Breast epithelium (tissue), 4 donors: ENCODE results near the gene GNAI3. TPM values are rescaled to one million over a fixed set of nuclear protein-coding genes. Genes with fewer than 3 reads are reported as not detected.
A peak's percentile ranks its signal among the peaks of the same experiment; 100 is the strongest.

ENCODE experiments used
- DNase-seq, 2 donors: peaks; one replicate each; pipeline ENCODE4 v3.0.0-alpha.2; 2019; ENCODE audit warnings: low spot score in 2 of 2
- H3K27ac ChIP-seq, 2 donors: fragments of 200-600 bp; sonication (generic) in 1 of 2; one replicate each; pipeline ENCODE4 v1.5.1; 2016 to 2019; ENCODE audit warnings: mild to moderate bottlenecking in 1 of 2
- H3K27me3 ChIP-seq, 2 donors: fragments of 200-600 bp; sonication (generic) in 1 of 2; one replicate each; pipeline versions ENCODE4 v1.5.1 to v1.6.0; 2017 to 2019; ENCODE audit warnings: control low read depth in 1 of 2, mild to moderate bottlenecking in 1 of 2
- H3K36me3 ChIP-seq: fragments of 200-600 bp; one replicate; pipeline ENCODE4 v1.5.1; 2019
- H3K4me1 ChIP-seq, 2 donors: fragments of 200-600 bp; sonication (generic); one replicate each; pipeline ENCODE4 v1.5.1; 2016 to 2019; ENCODE audit warnings: control low read depth in 1 of 2
- H3K4me3 ChIP-seq, 3 donors: fragments of 200-600 bp; sonication (generic); 1 replicate in 2 of 3; 2 replicates in 1 of 3; pipeline ENCODE4 v1.5.1; 2016 to 2019; ENCODE audit warnings: mild to moderate bottlenecking in 3 of 3, moderate library complexity in 2 of 3
- H3K9me3 ChIP-seq, 2 donors: fragments of 200-600 bp; sonication (generic) in 1 of 2; one replicate each; pipeline ENCODE4 v1.5.1; 2016 to 2019; ENCODE audit warnings: control low read depth in 1 of 2
- CTCF ChIP-seq, 3 donors: fragments of 450-650 bp; IDR thresholded peaks; one replicate each; pipeline ENCODE4 v1.5.1; 2016 to 2017; ENCODE audit warnings: antibody characterized with exemption in 3 of 3, mild to moderate bottlenecking in 3 of 3, moderate library complexity in 3 of 3
- POLR2A ChIP-seq: fragments of 450-650 bp; IDR thresholded peaks from one replicate; pipeline ENCODE4 v1.6.1; 2016; ENCODE audit warnings: antibody characterized with exemption, mild to moderate bottlenecking, moderate library complexity
- POLR2AphosphoS5 ChIP-seq, 3 donors: sonication (generic); formaldehyde crosslinking; IDR thresholded peaks; one replicate each; pipeline ENCODE4 v1.6.1; 2017; ENCODE audit warnings: antibody characterized with exemption in 3 of 3
- intact Hi-C: fragments of 100-400 bp; cut with DNase I; formaldehyde crosslinking; loops from one replicate; pipeline ENCODE4 v1.15.1; 2023; ENCODE audit warnings: low total_unique reads
- total RNA-seq, 3 donors: library from RNA; depleted of rRNA; stranded (reverse); fragments of >200 nt; gene quantifications; one replicate each; pipeline ENCODE4 v1.1.0, GENCODE V29; 2016

GNAI3 gene
- total RNA-seq, 3 donors from 2014 or later: 5.9 to 6.9 (median 6.2) TPM

- no peaks in the 10 kb centered on the region for H3K9me3 ChIP-seq
- DNase-seq: no peak
- peak in 1 of 3 donors; percentile 17 for TF ChIP-seq POLR2AphosphoS5 (IDR thresholded peaks at IDR 0.05)
- no peak for TF ChIP-seq POLR2A
- H3K4me3 ChIP-seq: no peak overlapping the region
- peak overlapping the region in 1 of 2 donors; percentile 20 for H3K27ac ChIP-seq
- no peaks in the 10 kb centered on the region for H3K4me1 ChIP-seq
- H3K27me3 ChIP-seq: no peaks in the 10 kb centered on the region
- intact Hi-C loops: loop anchor here (10.0 kb wide), 1 partner anchor 138 kb away; no protein-coding TSS in a partner anchor
- no peaks in the 10 kb centered on the region for H3K36me3 ChIP-seq
Measured at GRCh38 chr1:109636201-109636952, 88.0 kb downstream of the GNAI3 start.

- H3K9me3 ChIP-seq: no peaks in the 10 kb centered on the region
- H3K27me3 ChIP-seq: no peaks in the 10 kb centered on the region
- no peaks in the 10 kb centered on the region for H3K36me3 ChIP-seq
- intact Hi-C loops: loop anchor here (10.0 kb wide), 1 partner anchor 137 kb away; no protein-coding TSS in a partner anchor
- TF ChIP-seq POLR2AphosphoS5 (IDR thresholded peaks at IDR 0.05) (no peak), CTCF (IDR thresholded peaks at IDR 0.05) (no peak), POLR2A (no peak)
- no peak overlapping the region for H3K27ac ChIP-seq
- H3K4me3 ChIP-seq: no peak overlapping the region
- no peaks in the 10 kb centered on the region for H3K4me1 ChIP-seq
- DNase-seq: no peak
Measured at GRCh38 chr1:109637446-109637845, 89.0 kb downstream of the GNAI3 start.

- no peak overlapping the region for H3K4me3 ChIP-seq
- TF ChIP-seq CTCF (IDR thresholded peaks at IDR 0.05) (no peak), POLR2A (no peak), POLR2AphosphoS5 (IDR thresholded peaks at IDR 0.05) (no peak)
- no peaks in the 10 kb centered on the region for H3K36me3 ChIP-seq
- H3K4me1 ChIP-seq: no peaks in the 10 kb centered on the region
- no peak overlapping the region for H3K27ac ChIP-seq
- no peaks in the 10 kb centered on the region for H3K27me3 ChIP-seq
- DNase-seq: no peak
- intact Hi-C loops: loop anchor here (10.0 kb wide), 1 partner anchor 136 kb away; no protein-coding TSS in a partner anchor
- no peaks in the 10 kb centered on the region for H3K9me3 ChIP-seq
Measured at GRCh38 chr1:109639063-109639840, 90.8 kb downstream of the GNAI3 start.

- intact Hi-C loops: loop anchor here (10.0 kb wide), 1 partner anchor 135 kb away; no protein-coding TSS in a partner anchor
- no peaks in the 10 kb centered on the region for H3K27me3 ChIP-seq
- H3K36me3 ChIP-seq: no peaks in the 10 kb centered on the region
- no peak for DNase-seq
- H3K4me3 ChIP-seq: no peak overlapping the region
- no peaks in the 10 kb centered on the region for H3K4me1 ChIP-seq
- H3K9me3 ChIP-seq: no peaks in the 10 kb centered on the region
- H3K27ac ChIP-seq: no peak overlapping the region
- TF ChIP-seq POLR2AphosphoS5 (IDR thresholded peaks at IDR 0.05): no peak
Measured at GRCh38 chr1:109639841-109640184, 91.4 kb downstream of the GNAI3 start.

- DNase-seq: peak; percentile 65 to 90
- intact Hi-C loops: no loop called here
Measured at GRCh38 chr1:109640285-109640865, 92.0 kb downstream of the GNAI3 start.

More at GRCh38 chr1:109640285-109640865, 92.0 kb downstream of the GNAI3 start:
- no peaks in the 10 kb centered on the region for H3K36me3 ChIP-seq
- no peaks in the 10 kb centered on the region for H3K4me1 ChIP-seq
- TF ChIP-seq POLR2AphosphoS5 (IDR thresholded peaks at IDR 0.05) (no peak), CTCF (IDR thresholded peaks at IDR 0.05) (peak; percentile 86 to 93 (median 86))
- H3K27me3 ChIP-seq: no peaks in the 10 kb centered on the region
- no peak overlapping the region for H3K27ac ChIP-seq
- H3K4me3 ChIP-seq: no peak overlapping the region
- H3K9me3 ChIP-seq: no peaks in the 10 kb centered on the region
